ENCODE measurements around the gene VIPR2.

GRCh38 chr7:158991824-158992621 is 152.6 kb downstream of the VIPR2 start:
- TF ChIP-seq POLR2A (IDR thresholded peaks at IDR 0.05) (no peak), CTCF (IDR thresholded peaks at IDR 0.05) (no peak)
